ENCODE results near the gene KDF1.

GRCh38 chr1:26913389-26913753 lies 46.9 kb downstream of the KDF1 start:
- no peak for TF ChIP-seq CTCF (IDR thresholded peaks at IDR 0.05)
- no peak for TF ChIP-seq ZFX (IDR thresholded peaks at IDR 0.05; ENCODE audit: borderline replicate concordance)

All from 22Rv1 (cell line).